ENCODE measurements around the gene APMAP.

APMAP gene

DNA sequence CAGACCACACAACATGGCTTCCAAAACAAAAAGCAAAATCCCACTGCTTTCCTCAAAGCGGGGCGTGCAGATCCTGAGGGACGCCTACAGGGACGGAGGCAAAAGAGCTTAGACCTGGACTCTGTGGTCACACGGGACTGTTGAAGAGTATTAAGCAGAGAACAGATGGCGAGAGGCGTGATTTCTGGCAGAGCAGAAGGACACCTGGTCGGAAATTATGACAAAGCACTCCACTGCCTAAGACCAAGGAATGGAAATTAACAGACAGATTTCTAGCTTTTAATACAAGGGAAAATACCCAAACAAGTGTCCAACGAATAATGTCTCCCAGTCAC is 28.1 kb downstream of the APMAP start:
- DNase-seq: no peak

DNA sequence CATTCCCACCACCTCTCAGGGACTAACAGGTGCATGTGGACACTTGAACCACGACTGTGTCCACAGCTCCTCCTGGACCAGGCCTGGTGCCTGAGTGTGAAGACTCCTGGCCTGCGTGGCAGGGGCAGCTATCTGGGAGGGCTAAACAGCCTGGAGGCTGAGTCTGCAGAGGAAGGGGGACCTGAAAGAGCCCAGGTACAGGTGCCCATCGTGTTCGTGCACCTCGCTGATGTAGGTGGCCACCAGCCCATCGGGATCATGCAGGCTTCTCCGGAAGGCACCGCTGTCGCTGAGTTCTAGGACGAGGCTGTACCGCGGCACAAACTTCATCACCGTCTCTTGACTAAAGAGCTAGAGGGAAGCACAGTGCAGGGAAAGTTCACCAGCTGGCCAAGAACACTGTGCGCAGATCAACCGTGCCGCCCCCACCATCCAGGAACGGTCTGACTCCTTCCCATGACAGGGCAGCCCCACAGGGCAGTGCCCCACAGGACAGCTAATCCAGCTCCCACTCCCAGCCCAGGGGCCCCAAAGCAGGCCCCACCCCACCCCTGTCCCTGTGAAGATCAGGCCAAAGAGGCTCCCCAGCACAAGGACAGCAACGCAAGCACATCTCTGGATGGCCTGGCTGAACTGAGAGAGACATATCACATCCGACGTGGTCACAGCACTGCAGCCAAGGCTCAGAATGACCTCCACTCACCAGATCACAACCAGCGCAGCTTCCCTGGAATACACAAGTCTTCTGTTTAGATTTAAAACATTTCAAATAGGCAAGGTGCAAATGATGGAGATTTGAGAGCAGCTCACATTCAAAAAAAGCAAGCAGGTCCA is 28.7 kb downstream of the APMAP start:
- DNase-seq: no peak

DNA sequence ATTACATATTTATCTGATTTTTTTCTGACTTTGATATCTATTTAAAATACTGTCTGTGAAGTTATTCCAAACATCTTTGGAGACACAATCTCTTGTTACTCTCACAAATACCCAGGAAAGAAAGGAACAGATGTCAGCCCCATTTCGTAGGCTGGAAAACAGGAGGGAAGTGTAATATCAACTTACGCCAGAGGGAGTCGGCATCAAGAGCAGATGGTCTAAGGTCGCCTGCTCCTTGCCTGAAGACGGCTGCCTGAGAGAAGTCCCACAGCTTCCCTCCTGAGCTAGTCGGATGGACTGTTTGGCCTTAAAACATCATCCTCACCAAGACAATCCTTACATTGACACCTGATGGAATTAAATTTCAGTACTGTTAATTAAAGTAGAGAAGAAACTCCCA is 30.0 kb downstream of the APMAP start:
- no peak for DNase-seq

DNA sequence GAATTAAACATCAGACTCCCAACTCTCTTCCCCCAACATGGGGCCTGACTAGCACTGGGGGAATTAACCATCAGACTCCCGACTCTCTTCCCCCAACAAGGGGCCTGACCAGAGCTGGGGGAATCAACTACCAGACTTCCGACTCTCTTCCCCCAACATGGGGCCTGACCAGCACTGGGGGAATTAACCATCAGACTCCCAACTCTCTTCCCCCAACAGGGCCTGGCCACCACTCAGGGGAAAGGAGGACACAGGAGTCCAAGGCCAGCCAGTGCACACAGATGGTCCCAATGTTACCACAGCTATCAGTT is 30.4 kb downstream of the APMAP start:
- no peak for DNase-seq

DNA sequence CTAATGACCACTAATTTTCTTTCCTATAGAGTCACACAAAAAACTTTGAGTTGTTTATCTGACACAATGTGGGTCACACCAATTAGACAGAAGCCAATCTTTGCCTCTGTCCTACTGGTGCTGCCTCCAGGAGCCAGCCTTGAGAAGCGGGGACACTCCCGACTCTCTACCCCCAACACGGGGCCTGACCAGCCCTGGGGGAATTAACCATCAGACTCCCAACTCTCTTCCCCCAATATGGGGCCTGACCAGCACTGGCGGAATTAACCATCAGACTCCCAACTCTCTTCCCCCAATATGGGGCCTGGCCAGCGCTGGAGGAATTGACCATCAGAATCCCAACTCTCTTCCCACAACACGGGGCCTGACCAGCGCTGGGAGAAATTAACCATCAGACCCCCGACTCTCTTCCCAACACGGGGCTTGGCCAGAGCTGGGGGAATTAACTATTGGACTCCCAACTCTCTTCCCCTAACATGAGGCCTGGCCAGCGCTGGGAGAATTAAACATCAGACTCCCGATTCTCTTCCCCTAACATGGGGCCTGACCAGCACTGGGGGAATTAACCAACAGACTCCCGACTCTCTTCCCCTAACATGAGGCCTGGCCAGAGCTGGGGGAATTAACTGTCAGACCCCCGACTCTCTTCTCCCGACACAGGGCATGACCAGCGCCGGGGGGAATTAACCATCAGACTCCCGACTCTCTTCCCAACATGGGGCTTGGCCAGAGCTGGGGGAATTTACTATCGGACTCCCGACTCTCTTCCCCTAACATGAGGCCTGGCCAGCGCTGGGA is 31.0 kb downstream of the APMAP start:
- no peak for DNase-seq

DNA sequence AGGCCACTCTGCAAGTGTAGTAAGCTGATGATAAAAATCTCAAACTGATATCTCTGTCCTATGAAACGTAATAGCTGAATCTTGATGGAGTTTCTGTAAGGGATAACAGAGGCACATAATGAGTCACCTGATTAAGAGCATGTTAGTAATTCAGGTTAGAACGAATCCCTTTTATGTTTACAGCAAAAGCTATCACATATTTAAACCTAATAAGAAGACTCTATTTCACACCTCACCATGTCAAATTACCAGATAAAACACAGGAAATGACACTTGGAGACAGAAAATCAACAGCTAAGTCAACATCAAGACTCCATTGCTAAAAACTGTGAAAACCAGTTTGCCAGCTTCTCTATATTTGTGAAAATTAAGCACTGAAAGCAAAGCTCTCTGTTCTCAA is 31.7 kb downstream of the APMAP start:
- DNase-seq: peak in 1 of 2 donors; percentile 69

DNA sequence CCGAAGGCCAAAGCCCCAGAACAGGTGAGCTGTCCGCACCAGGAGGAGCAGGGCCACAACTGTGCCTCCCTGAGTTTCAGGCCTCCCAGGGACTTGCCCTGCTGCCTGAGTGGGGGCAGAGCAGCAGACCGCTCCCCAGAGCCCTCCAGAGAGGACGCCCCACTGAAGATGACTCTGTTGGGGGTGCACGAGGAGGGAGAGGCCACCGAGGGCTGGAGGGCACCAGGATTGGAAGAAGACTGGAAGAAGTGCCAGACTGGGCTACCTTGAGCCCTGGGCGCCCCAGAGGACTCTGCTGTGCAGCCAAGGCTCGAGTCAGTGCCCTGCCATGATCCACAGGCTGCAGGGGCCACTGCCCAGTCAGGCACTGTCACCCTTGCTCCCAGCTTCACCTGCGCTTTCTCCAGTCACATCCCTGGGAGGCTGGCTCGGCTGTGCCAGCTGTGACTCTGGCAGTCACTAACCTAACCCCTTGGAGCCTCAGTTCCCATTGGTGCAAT is 32.2 kb downstream of the APMAP start:
- DNase-seq: no peak

DNA sequence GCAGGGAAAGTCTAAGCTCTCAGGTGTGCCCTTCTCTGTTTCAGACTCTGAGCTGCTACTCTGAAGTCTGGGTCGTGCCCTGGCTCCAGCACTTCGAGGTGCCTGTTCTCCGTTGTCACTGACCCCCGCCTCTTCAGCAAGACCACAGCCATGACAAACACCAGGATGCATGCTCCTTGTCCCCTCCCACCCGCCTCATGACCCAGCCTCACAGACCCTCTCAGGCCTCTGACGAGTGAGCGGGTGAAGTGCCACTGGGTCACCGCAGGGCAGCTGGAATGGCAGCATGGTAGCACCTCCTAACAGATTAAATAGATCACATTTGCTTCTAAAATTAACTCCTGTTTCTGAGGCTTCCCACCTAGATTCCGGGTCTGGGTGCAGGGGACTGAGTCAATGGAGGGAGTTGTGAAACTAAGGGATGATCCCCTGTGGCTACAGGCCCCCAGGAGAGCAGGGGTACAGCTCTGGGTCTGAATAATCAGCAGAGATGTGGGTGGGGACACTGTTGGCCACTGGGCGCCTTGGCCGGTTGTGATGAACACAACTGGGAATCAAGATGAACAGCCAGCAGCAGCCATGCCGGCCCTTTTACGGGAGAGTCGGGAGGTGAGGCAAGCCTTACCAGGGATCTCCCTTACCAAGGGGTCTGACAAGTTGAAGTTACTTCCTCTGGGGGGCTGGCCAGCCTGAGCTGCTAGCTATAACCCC is 32.8 kb downstream of the APMAP start:
- no peak for DNase-seq

DNA sequence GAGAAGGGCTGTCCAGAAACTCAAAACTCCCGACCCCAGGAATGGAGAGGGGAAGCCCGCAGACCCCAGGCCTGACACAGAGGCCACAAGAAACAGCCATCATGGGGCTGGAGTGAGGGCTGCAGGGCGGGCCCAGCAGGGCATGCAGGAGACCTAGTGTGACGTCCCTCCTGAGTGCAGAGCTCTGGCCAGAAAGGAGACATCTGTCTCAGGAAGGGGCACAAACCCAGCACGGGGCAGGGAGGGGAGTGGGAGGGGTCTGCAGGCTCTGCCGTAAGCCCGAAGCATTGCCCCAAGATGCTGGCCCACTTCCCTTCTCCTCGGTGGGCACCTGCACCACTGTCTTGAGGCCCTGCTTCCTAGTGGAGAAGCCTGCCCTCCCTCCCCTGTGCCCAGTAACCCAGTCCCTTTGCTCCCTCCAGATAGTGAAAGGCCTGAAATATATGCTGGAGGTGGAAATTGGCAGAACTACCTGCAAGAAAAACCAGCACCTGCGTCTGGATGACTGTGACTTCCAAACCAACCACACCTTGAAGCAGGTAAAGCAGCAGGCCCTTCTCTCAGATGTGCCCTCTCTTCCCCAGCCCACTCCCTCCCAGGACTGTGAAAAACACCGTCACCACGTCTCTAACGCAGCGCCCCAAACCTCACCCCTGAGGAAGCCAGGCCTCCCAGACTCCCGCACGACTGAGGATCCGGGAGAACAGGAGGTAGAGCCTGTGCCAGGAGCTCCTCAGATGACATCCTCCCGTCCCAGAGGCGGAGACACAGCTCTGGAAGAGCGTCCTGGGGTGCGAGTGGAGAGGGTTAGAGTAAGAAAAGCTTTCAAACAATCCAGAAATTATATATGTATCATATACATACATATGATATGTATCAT is 33.8 kb downstream of the APMAP start:
- DNase-seq: no peak

DNA sequence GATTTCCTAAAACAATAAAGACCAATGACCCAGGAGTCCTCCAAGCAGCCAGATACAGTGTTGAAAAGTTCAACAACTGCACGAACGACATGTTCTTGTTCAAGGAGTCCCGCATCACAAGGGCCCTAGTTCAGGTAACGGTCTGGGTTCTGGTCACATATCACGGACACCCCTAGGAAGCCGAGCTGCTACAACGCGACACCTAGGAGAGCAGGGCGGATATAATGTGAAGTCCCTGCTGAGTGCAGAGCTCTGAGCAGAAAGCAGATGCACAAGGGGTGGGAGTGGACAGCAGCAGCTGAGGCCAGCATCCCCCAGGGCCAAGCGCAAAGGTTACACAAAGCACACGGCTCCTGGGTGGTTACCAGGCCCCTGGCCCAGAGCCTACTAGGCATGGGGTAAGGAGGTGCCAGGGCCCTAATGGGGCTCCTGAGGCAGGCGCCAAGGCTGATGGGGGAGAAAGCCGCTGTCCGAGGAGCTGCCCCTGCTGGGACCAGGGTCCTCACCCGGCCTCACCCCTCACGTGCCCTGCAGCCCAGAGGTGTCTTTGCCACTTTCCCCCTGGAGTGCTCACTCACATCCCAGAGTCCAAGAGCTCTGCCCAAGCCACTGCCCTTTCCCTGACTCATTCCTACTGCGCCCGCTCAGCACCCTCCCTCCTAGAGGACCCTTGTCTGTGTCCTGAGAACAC is 35.1 kb downstream of the APMAP start:
- no peak for DNase-seq

DNA sequence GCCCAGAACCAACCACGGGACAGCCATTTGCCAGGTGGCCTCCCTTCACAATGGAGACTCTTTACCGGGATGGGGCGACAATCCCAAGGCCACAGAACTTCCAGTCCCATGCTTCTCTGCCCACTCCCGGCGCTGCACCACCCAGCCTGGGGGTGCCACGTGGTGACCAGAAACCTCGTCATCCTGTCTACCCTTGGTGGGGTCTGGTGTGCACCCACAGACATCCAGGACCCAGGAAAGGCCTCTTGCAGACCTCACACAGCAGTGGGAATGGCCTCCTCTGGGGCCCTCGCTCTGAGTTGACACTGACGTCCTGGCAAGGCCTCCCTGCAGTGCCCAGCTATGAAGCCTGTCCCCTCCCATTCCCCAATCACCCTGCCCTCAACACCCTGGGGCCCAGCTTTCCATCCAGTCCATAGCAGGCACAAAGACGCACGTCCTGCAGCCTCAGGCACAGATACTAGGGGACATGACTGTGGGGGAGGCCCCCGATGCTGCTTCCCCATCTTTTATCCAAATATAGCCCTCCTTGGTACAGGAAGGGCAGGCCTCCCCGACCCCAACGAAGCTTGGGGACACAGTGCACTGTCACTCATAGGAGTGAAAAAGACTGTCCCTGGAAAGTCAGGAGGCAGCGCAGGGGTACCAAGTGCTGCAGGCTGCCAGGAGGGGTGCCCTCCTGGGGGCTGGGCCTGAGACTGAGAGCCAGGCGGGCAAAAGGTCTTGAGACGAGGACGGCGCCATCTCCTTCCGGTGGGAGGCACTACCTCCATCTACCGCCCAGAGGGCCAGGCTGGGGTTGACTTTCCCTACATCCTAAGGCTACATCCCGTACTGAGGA is 36.3 kb downstream of the APMAP start:
- DNase-seq: no peak

DNA sequence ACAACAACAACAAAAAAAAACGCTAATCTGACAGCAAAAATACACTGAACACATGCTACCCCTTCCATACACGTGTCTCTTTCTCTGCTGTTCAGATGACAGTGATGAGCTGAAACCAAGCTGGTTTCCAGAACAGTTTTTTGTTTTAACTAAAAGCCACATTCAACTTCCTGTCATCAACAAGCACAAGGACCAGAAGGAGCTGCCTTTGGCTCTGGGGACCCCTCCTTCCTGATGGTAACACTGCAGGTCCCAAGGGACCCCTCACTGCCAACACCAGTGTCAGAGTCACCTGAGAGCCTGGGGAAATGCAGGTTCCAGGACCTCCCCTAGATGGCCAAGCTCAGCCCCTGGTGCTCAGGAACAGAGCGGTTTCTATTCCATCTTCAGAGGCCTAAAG is 37.5 kb downstream of the APMAP start:
- peak in 1 of 2 donors; percentile 36 for DNase-seq

DNA sequence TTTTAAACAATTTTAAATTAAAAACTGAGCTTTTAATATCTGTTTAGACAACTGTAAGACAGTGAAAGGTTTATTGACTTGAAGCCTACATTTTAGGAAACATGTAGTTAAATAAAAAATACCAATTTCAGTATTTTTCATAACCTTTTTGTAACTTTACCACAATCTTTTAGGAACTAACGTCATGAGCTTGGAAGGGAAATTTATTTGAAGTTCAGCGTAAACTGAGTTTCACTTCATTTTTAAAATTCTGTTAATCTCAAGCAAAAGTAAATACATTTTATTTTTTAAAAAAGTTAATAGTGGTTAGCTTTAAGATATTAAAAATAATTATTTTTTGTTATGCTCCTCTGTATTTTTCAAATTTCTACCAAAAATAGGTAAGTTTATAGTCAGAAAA is 38.0 kb downstream of the APMAP start:
- no peak for DNase-seq

DNA sequence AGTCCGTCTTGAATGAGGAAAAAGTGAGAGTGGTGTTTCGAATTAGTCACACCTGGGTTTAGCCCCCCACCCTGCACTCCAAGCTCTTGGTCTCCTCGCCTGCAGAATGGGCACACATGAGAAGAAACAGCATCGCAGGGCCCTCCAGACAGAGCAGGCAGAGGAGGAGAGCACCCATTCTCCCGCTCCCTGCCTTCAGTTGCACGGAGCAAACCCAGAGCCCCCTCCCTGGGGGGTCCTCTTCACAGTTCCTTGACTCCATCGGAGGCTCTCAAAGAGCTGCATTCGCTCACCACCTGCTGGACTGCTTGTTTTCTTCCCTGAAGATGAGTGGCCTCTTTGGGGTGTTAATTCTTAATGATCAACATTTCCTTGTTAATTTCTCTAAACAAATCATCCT is 38.4 kb downstream of the APMAP start:
- no peak for DNase-seq

DNA sequence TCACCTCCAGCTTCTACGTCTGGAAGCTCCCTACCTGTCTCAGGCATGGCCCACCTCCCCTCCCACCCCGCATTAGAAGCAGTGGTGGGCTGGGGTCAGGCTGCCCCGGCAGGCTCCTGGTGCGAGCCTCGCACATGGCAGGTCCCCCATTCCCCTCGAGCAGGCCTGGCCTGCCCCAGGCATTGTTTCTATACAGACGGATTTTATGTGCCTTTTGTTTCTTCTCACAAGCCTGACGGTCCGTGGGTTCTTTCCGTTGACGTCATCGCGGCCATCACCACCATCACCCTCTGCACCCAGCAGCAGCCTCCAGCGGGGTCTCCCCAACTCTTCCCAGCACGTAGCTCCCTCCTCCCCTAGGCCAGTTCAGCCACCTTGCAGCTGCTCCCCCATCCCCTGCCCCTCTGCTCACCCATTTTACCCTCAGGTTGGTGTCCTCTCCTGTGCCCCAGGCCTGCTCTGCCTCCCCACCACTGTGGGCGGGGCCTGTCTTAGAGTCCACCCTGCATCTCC is 38.9 kb downstream of the APMAP start:
- DNase-seq: peak; percentile 41 to 64

DNA sequence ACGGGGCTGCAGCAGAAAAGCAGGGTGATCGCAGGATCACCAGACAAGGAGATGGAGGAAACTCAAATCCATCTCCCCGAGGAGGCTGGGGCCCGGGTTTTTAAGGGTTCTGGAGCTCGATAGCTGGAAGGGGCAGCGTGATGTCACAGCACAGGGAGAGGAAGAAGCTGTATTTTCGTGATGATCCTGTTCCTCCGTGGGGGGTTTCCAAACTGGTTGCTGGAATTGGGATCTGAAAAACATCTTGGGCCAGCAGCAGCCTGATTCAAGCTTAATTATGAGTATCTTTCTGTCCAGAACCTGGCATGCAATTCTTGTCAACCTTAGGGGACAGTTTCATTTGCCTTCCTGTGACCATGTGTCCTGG is 39.4 kb downstream of the APMAP start:
- DNase-seq: no peak

DNA sequence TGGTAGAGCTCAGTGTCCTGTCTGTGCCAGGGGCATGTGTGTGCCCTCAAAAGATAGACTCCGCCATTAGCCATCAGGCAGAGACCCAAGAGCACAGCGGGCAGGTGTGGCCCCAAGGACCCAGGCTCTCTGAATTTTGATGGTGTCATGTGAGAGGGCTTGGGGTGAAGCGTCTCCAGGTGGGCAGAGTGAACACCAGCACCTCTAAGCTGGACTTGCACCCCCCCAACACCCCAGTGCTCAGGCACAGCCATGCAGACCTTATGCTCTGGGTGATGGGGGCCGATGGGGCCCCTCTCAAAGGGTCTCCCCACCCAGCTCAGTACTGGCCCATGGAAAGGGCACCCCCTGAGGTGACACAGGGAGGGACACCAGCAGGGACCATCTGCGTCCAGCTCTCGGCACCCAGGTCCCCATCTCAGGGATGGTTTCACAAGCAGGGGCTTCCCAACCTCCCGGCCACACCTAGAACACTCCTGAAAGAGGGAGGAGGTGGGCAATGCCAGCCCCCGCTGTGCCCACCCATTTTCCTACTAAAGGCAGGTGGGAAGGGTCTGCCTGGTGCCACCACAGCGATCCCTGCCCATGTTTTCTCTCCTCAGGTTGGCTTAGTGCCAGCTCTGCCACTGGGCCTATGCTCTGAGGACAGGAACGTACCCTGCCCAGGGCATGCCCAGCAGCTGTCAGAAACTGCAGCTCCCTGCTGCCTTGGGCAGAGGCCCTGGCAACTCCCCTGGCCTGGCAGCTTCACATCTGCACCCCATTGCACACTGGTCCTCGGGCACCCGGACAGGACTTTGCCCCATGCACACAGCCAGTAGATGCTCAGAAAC is 40.0 kb downstream of the APMAP start:
- no peak for DNase-seq

DNA sequence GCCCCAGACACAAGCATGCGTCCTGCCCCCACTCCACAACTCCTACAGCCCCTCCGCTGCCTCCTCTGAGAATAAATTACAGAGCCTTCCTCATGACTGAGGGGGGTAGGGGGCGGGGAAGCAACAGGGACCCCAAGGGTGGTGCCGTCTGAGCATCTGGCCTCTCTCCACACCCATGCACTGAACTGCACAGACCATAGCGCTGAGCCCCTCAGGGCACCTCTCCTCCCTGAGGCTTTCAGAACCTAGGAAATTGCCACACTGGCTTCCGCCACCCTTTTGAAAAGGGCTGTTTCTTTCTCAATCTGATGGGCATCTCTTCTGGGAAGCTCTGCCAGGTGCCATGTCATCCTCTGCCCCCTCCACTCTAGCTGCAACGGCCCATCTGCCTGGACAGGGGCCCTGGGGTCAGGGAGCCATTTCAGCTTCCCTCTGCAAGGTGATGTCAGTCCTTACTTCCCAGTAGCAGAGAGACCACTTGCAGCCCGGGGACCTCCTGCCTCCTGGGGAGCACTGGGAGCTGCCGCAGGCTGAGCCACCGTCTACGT is 40.9 kb downstream of the APMAP start:
- DNase-seq: no peak

DNA sequence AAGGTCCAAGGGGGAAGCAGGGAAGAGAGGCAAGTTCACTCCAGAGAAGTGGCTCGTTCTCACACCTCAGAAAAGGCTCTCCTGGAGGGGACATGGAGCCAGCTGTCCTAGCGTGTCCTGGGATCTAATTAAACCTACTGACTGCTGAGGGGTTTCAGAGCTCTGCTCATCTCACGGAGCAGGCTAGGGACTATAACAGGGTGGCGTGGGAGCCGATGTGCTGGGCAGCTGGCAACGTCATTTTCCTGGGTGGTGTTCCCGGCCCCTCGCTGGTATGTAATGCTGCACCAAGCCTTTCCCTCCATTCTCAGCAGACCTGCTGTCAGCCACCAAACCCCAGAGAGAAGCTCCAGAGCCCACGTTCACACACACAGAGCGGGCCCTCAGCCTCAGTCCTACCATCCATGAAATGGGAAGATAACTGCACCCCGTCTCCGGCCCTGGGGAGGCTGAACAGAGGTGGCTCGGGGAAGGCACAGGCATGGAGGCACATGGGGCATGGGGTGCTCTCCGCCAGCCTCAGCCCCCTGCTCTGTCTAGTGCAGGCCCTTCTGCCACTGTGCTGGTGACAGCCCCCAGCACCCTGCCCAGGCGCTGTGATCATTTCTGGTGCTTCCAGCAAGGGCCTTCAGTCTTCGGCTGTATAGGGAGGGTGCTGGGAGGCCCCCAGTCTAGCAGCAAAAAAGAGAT is 41.6 kb downstream of the APMAP start:
- no peak for DNase-seq
